ENCODE data around the gene MYOF. TPM values are rescaled to one million over a fixed set of nuclear protein-coding genes. Genes with fewer than 3 reads are reported as not detected.
A peak's percentile ranks its signal among the peaks of the same experiment; 100 is the strongest.

Gene MYOF
- polyA plus RNA-seq, 3 donors = 9.7 to 29.1 (median 14.5) TPM

GRCh38 chr10:93461109-93461806 is 20.9 kb downstream of the MYOF start:
- Histone ChIP-seq H2AFZ (ENCODE audit: insufficient read depth, low read depth, low read length, poor library complexity, severe bottlenecking) (no peak overlapping the region), H3K9ac (ENCODE audit: insufficient read depth, low read length, poor library complexity, severe bottlenecking) (no peak overlapping the region), H3K9me3 (replicated peaks in 1 of 2; ENCODE audit: control insufficient read depth in 1 of 2, insufficient read depth in 1 of 2, low read length in 2 of 2) (no peaks in the 10 kb centered on the region), H3K27ac (ENCODE audit: low read depth in 1 of 2, low read length in 2 of 2) (no peak overlapping the region), H4K20me1 (ENCODE audit: insufficient read depth, low read length) (peaks cover 22% of the 10 kb centered on the region), H3K27me3 (ENCODE audit: control insufficient read depth in 2 of 2, insufficient read depth in 2 of 2, low read length in 2 of 2) (no peaks in the 10 kb centered on the region), H3K79me2 (ENCODE audit: insufficient read depth, low read length) (peaks cover 57% of the 10 kb centered on the region), H3K36me3 (replicated peaks in 1 of 2; ENCODE audit: control insufficient read depth in 1 of 2, insufficient read depth in 2 of 2, low read length in 2 of 2) (peaks cover 14 to 28% of the 10 kb centered on the region in 2 donors), H3K4me2 (replicated peaks; ENCODE audit: extremely low read depth, low read length, poor library complexity, severe bottlenecking) (no peak overlapping the region), H3K4me1 (ENCODE audit: control insufficient read depth in 1 of 2, insufficient read depth in 2 of 2, low read length in 2 of 2) (peaks cover 55 to 62% of the 10 kb centered on the region in 2 donors), H3K4me3 (replicated peaks in 1 of 3; ENCODE audit: low read depth in 2 of 3, low read length in 3 of 3) (no peak overlapping the region)
- DNase-seq = no peak
- H3K4me1 Mint-ChIP-seq = peaks cover 64% of the 10 kb centered on the region
- TF ChIP-seq CTCF (IDR thresholded peaks at IDR 0.05) = no peak
- H3K27me3 Mint-ChIP-seq (ENCODE audit: low read depth in 3 of 3) = peaks cover 0 to 6% (median 2%) of the 10 kb centered on the region in 3 donors
- H3K27ac Mint-ChIP-seq = peak overlapping the region in 4 of 7 donors; percentile 24 to 68 (median 57)
- 84% methylated on average over 2 of the region's 4 CpGs for WGBS (ENCODE audit: insufficient coverage)
- intact Hi-C loops (cut with micrococcal nuclease) = no loop called here
- H3K9me3 Mint-ChIP-seq = no peaks in the 10 kb centered on the region
- no peak overlapping the region for H3K4me3 Mint-ChIP-seq
- peaks cover 32 to 43% of the 10 kb centered on the region in 2 donors for H3K36me3 Mint-ChIP-seq

GRCh38 chr10:93459466-93459865 is 22.7 kb downstream of the MYOF start:
- no peak for TF ChIP-seq CTCF (IDR thresholded peaks at IDR 0.05)
- Mint-ChIP-seq H3K4me1 (peaks cover 48% of the 10 kb centered on the region), H3K4me3 (no peak overlapping the region), H3K9me3 (no peaks in the 10 kb centered on the region), H3K36me3 (peaks cover 45 to 56% of the 10 kb centered on the region in 2 donors), H3K27me3 (ENCODE audit: low read depth in 3 of 3) (peaks cover 0 to 4% (median 0%) of the 10 kb centered on the region in 3 donors), H3K27ac (no peak overlapping the region)
- intact Hi-C loops (cut with micrococcal nuclease) = no loop called here
- H3K4me2 ChIP-seq (replicated peaks; ENCODE audit: extremely low read depth, low read length, poor library complexity, severe bottlenecking) = no peak overlapping the region
- peaks cover 16% of the 10 kb centered on the region for H4K20me1 ChIP-seq (ENCODE audit: insufficient read depth, low read length)
- H3K9ac ChIP-seq (ENCODE audit: insufficient read depth, low read length, poor library complexity, severe bottlenecking) = no peak overlapping the region
- no peaks in the 10 kb centered on the region for H3K9me3 ChIP-seq (replicated peaks in 1 of 2; ENCODE audit: control insufficient read depth in 1 of 2, insufficient read depth in 1 of 2, low read length in 2 of 2)
- H3K4me1 ChIP-seq (ENCODE audit: control insufficient read depth in 1 of 2, insufficient read depth in 2 of 2, low read length in 2 of 2) = peaks cover 37 to 44% of the 10 kb centered on the region in 2 donors
- H3K27me3 ChIP-seq (ENCODE audit: control insufficient read depth in 2 of 2, insufficient read depth in 2 of 2, low read length in 2 of 2) = no peaks in the 10 kb centered on the region
- H3K4me3 ChIP-seq (replicated peaks in 1 of 3; ENCODE audit: low read depth in 2 of 3, low read length in 3 of 3) = no peak overlapping the region
- H3K79me2 ChIP-seq (ENCODE audit: insufficient read depth, low read length) = peaks cover 42% of the 10 kb centered on the region
- no CpG with 5 or more reads among the region's 3 CpGs for WGBS (ENCODE audit: insufficient coverage)
- no peak overlapping the region for H2AFZ ChIP-seq (ENCODE audit: insufficient read depth, low read depth, low read length, poor library complexity, severe bottlenecking)
- peaks cover 19 to 42% of the 10 kb centered on the region in 2 donors for H3K36me3 ChIP-seq (replicated peaks in 1 of 2; ENCODE audit: control insufficient read depth in 1 of 2, insufficient read depth in 2 of 2, low read length in 2 of 2)
- no peak overlapping the region for H3K27ac ChIP-seq (ENCODE audit: low read depth in 1 of 2, low read length in 2 of 2)
- no peak for DNase-seq
